ENCODE measurements around the gene NHS.

Gene NHS

GRCh38 chrX:17629519-17629918, 254.5 kb downstream of the NHS start:
- Histone ChIP-seq H4K20me1 (ENCODE audit: insufficient read depth) (no peaks in the 10 kb centered on the region), H3K9ac (no peak overlapping the region), H3K27ac (no peak overlapping the region), H3K4me2 (no peak overlapping the region), H3K4me3 (IDR thresholded peaks at IDR 0.05; ENCODE audit: insufficient read depth, low read depth, low read length) (no peak overlapping the region), H3K4me1 (ENCODE audit: low read depth, poor library complexity, severe bottlenecking) (no peaks in the 10 kb centered on the region), H2AFZ (ENCODE audit: low read depth) (no peak overlapping the region), H3K36me3 (ENCODE audit: insufficient read depth) (no peaks in the 10 kb centered on the region), H3K79me2 (ENCODE audit: insufficient read depth, low read depth) (no peaks in the 10 kb centered on the region), H3K27me3 (ENCODE audit: insufficient read depth, low read depth) (no peaks in the 10 kb centered on the region)
- TF ChIP-seq CTCF (conservative IDR thresholded peaks at IDR 0.05; ENCODE audit: low read depth, low read length) = no peak

- Histone ChIP-seq H3K27ac (no peak overlapping the region), H3K79me2 (ENCODE audit: insufficient read depth, low read depth) (no peaks in the 10 kb centered on the region), H3K9ac (no peak overlapping the region), H3K4me1 (ENCODE audit: low read depth, poor library complexity, severe bottlenecking) (no peaks in the 10 kb centered on the region), H3K4me2 (no peak overlapping the region), H3K36me3 (ENCODE audit: insufficient read depth) (no peaks in the 10 kb centered on the region), H3K27me3 (ENCODE audit: insufficient read depth, low read depth) (no peaks in the 10 kb centered on the region), H3K4me3 (IDR thresholded peaks at IDR 0.05; ENCODE audit: insufficient read depth, low read depth, low read length) (no peak overlapping the region), H4K20me1 (ENCODE audit: insufficient read depth) (no peaks in the 10 kb centered on the region), H2AFZ (ENCODE audit: low read depth) (no peak overlapping the region)
- TF ChIP-seq CTCF (conservative IDR thresholded peaks at IDR 0.05; ENCODE audit: low read depth, low read length) = no peak
These were observed 256.6 kb downstream of the NHS start for GRCh38 chrX:17631647-17632046.

- no peak overlapping the region for H3K4me2 ChIP-seq
These were observed 257.9 kb downstream of the NHS start for GRCh38 chrX:17632942-17633341.

GRCh38 chrX:17633546-17633945, 258.5 kb downstream of the NHS start:
- TF ChIP-seq CTCF (conservative IDR thresholded peaks at IDR 0.05; ENCODE audit: low read depth, low read length) = no peak
- H3K4me2 ChIP-seq = no peak overlapping the region
- no peaks in the 10 kb centered on the region for H3K27me3 ChIP-seq (ENCODE audit: insufficient read depth, low read depth)
- H3K27ac ChIP-seq = no peak overlapping the region
- H3K4me1 ChIP-seq (ENCODE audit: low read depth, poor library complexity, severe bottlenecking) = no peaks in the 10 kb centered on the region
- H4K20me1 ChIP-seq (ENCODE audit: insufficient read depth) = no peaks in the 10 kb centered on the region
- H3K79me2 ChIP-seq (ENCODE audit: insufficient read depth, low read depth) = no peaks in the 10 kb centered on the region
- H2AFZ ChIP-seq (ENCODE audit: low read depth) = no peak overlapping the region
- H3K9ac ChIP-seq = no peak overlapping the region
- no peak overlapping the region for H3K4me3 ChIP-seq (IDR thresholded peaks at IDR 0.05; ENCODE audit: insufficient read depth, low read depth, low read length)
- H3K36me3 ChIP-seq (ENCODE audit: insufficient read depth) = no peaks in the 10 kb centered on the region

More at GRCh38 chrX:17632942-17633341, 257.9 kb downstream of the NHS start:
- Histone ChIP-seq H4K20me1 (ENCODE audit: insufficient read depth) (no peaks in the 10 kb centered on the region), H3K9ac (no peak overlapping the region), H3K27ac (no peak overlapping the region), H3K4me1 (ENCODE audit: low read depth, poor library complexity, severe bottlenecking) (no peaks in the 10 kb centered on the region), H2AFZ (ENCODE audit: low read depth) (no peak overlapping the region), H3K36me3 (ENCODE audit: insufficient read depth) (no peaks in the 10 kb centered on the region), H3K27me3 (ENCODE audit: insufficient read depth, low read depth) (no peaks in the 10 kb centered on the region), H3K4me3 (IDR thresholded peaks at IDR 0.05; ENCODE audit: insufficient read depth, low read depth, low read length) (no peak overlapping the region), H3K79me2 (ENCODE audit: insufficient read depth, low read depth) (no peaks in the 10 kb centered on the region)
- no peak for TF ChIP-seq CTCF (conservative IDR thresholded peaks at IDR 0.05; ENCODE audit: low read depth, low read length)
